GM20000 (cell line): ENCODE measurements around the gene NAA30.
"Not testable (repeated sequence)": the region's sequence is repeated elsewhere in the genome, so short reads cannot be mapped to it uniquely, and the experiment has no call there.

Source experiments
- DNase-seq: peaks from one replicate; pipeline ENCODE4 v3.0.0; 2012; ENCODE audit warnings: low spot score
- TF ChIP-seq, protein P1 (sequence below): IDR thresholded peaks from 2 replicates; pipeline ENCODE4 v1.5.1; 2012; ENCODE audit warnings: mild to moderate bottlenecking, control low read depth; ENCODE audit errors: extremely low read depth, missing control alignments

Gene NAA30

DNA sequence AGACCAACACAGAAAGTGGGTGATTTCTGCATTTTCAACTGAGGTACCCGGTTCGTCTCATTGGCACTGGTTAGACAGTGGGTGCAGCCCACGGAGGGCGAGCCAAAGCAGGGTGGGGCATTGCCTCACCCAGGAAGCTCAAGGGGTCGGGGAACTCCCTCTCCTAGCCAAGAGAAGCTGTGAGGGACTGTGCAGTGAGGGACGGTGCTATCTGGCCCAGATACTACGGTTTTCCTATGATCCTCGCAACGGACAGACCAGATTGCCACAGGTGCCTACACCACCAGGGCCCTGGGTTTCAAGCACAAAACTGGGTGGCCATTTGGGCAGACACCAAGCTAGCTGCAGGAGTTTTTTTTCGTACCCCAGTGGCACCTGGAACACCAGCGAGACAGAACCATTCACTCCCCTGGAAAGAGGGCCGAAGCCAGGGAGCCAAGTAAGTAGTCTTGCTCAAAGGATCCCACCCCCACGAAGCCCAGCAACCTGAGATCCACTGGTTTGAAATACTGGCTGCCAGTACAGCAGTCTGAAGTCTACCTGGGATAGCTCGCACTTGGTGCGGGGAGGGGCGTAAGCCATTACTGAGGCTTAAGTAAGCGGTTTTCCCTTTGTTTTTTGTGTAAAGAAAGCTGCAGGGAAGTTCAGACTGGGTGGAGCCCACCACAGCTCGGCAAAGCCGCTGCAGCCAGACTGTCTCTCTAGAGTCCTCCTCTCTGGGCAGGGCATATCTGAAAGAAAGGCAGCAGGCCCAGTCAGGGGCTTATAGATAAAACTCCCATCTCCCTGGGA lies 25.5 kb upstream of the NAA30 start:
- TF ChIP-seq, protein P1, sequence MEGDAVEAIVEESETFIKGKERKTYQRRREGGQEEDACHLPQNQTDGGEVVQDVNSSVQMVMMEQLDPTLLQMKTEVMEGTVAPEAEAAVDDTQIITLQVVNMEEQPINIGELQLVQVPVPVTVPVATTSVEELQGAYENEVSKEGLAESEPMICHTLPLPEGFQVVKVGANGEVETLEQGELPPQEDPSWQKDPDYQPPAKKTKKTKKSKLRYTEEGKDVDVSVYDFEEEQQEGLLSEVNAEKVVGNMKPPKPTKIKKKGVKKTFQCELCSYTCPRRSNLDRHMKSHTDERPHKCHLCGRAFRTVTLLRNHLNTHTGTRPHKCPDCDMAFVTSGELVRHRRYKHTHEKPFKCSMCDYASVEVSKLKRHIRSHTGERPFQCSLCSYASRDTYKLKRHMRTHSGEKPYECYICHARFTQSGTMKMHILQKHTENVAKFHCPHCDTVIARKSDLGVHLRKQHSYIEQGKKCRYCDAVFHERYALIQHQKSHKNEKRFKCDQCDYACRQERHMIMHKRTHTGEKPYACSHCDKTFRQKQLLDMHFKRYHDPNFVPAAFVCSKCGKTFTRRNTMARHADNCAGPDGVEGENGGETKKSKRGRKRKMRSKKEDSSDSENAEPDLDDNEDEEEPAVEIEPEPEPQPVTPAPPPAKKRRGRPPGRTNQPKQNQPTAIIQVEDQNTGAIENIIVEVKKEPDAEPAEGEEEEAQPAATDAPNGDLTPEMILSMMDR, result no peak
- DNase-seq, result no peak

DNA sequence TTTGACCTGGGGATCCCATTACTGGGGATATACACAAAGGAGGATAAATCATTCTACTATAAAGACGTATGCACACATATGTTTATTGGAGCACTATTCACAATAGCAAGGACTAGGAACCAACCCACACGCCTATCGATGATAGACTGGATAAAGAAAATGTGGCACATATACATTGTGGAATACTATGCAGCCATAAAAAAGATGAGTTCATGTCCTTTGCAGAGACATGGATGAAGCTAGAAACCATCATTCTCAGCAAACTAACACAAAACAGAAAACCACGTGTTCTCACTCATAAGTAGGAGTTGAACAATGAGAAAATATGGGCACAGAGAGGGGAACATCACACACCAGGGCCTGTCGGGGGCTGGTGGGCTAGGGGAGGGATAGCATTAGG lies 20.2 kb upstream of the NAA30 start:
- not testable (repeated sequence) for DNase-seq

DNA sequence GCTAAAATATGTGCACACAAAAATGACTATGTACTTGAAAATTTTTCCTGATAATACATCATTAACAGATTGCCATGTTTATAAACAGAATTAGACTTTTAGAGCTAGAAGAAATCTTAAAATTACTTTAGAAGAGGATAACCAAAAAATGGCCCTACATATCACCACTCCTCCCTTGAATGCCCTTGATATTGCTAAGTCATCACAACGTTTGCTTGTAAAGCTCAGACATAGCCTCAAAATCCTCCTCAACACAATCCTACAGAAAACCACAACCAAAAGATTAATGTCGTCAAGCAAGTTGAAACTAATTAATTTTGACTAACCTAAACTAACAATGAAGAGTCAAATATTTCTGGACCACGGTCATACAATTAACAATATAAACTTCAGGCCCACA lies 19.4 kb upstream of the NAA30 start:
- TF ChIP-seq, protein P1, result no peak
- DNase-seq, result no peak

DNA sequence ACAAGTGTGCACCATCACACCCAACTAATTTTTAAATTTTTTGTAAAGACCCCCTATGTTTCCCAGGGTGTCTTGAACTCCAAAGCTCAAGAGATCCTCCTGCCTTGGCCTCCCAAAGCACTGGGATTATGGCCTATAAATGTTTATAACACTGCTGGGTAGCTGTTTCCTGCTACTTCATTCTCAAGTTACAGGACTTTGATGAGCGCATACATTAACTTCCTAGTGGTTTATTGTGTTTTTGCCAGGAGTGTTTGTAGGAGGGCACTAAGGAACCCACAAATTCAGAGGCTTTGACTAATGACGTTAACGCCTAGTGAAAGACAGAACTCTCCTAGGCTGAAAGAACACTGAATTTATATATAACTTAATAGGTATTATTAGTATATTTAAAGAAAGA lies 15.2 kb upstream of the NAA30 start:
- DNase-seq, result no peak
- TF ChIP-seq, protein P1, result no peak

DNA sequence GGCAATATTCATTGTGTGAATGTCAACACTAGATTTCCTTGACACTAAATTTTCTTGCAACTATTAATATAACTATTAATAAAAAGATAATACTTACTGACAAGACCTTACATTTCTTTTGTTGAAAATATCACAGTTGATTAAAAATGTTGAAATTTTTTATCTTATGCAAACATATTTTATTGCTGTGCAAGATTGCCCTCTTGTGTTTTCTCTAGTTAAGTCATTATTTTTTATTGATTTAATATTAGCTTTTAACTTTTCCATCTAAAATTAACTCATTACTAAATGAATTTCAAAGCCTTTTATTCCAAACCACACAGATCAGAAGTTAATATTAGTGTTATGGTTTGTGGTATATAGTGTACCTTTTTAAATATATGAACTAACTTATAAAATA lies 11.7 kb upstream of the NAA30 start:
- TF ChIP-seq, protein P1, result no peak
- no peak for DNase-seq

DNA sequence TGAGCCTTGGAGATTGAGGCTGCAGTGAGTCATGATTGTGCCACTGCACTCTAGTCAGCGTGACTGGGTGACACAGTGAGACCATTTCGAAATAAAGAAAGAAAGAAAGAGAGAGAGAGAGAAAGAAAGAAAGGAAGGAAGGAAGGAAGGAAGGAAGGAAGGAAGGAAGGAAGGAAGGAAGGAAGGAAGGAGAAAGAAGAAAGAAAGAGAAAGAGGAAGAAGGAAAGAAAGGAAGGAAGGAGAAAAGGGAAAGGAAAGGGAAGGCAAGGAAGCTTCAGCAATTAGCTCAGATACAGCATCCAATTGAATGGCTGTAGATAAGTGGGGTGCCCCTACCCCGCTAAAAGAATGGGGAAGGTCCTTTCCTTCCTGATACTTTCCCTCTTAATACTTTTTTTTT lies 9.5 kb upstream of the NAA30 start:
- TF ChIP-seq, protein P1, result no peak
- DNase-seq, result no peak

DNA sequence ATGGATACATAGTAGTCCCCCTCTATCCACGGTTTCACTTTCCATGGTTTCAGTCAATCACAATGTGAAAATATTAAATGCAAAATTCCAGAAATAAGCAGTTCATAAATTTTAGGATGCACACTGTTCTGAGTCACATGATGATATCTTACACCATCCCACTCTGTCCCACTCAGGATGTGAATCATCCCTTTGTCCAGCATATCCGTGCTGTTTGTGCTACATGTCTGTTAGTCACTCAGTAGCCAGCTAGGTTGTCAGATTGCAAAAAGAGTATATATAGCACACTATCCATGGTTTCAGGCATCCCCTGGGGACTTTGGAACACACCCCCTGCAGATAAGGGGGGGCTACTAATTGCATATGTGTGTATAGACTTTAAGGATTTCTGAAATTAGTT lies 8.1 kb upstream of the NAA30 start:
- no peak for DNase-seq
- TF ChIP-seq, protein P1, result no peak

DNA sequence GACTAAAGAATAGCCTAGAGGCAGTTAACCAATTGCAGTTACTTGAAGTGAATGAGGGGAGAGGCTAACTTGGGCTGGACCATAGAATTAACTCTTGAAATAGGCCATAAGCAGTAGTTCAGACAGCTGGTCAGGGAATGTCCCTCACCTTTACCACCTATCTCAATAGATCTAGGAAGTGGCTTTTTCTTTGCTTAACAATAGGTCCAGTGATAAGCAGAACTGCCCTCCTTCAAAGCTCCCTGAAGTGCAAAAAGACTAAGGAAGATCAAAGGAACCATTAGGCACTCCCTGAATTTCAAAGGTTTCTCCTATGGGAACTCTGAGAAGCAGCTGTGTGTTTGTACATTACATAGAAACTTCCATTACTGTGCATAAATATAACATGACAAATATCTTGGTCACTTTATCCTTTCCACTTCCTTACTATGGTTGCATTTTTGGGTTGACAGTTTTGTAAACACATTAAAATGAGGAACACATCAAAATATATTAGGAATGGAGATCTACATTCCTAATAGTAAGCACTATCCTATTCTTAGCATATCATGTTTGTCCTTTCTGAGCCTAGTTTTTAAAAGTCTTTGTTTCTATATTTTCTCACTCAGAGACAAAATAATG lies 7.2 kb upstream of the NAA30 start:
- no peak for DNase-seq
- TF ChIP-seq, protein P1, result no peak
